HG03064 (cell line): ENCODE data around the gene WDFY3.
A peak's percentile ranks its signal among the peaks of the same experiment; 100 is the strongest.
"Not testable (repeated sequence)": the region's sequence is repeated elsewhere in the genome, so short reads cannot be mapped to it uniquely, and the experiment has no call there.

Experiments used
- ATAC-seq: cut with Tn5 transposase; IDR thresholded peaks from one replicate; pipeline ENCODE4 v1.9.1; 2021; ENCODE audit warnings: low read depth; ENCODE audit not compliant: unreplicated experiment

WDFY3 gene

GRCh38 chr4:84806541-84806940, 159.9 kb downstream of the WDFY3 start:
- not testable (repeated sequence) for ATAC-seq

GRCh38 chr4:84804136-84804535, 162.4 kb downstream of the WDFY3 start:
- ATAC-seq, result no peak

DNA sequence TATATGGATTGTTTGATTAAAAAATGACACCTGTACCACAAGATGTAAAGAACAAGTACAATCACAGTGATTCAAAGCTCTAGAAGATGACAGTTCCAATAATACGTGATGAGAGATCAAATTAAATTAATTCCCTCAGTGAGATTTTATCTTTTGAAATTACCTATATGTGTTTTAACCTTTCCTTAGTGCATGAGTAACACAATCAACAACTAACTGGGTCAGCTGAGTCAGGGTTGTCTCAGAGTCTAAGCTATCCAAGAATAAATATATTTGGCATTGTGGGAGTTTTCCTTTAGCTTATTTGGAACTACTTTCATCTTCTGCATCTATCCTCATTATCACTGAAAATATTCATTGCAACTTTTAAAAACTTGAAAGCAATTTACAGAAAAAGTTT, 162.8 kb downstream of the WDFY3 start:
- no peak for ATAC-seq

DNA sequence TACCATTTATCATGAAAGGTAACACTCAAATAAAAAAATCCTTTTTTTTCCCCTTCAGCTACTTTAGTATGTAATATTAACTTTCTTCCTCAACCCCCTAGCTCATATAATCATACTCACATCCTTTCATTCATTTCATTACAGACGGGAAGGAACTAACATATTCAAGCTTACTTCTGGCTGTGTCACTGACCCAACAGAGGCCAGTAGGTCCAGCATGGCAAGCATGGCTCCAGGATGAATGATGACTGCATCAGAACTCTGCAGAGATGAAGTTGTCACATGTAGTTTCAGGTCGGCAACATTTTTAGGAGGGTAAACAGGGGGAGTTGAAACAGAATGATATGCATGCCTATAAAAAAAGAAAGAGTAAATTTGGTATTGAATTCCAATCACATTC, 163.4 kb downstream of the WDFY3 start:
- ATAC-seq, result no peak

GRCh38 chr4:84800256-84800655, 166.2 kb downstream of the WDFY3 start:
- ATAC-seq, result no peak

GRCh38 chr4:84799318-84799717, 167.2 kb downstream of the WDFY3 start:
- ATAC-seq, result no peak

- ATAC-seq, result no peak
These were observed 170.1 kb downstream of the WDFY3 start for GRCh38 chr4:84796394-84796793.

DNA sequence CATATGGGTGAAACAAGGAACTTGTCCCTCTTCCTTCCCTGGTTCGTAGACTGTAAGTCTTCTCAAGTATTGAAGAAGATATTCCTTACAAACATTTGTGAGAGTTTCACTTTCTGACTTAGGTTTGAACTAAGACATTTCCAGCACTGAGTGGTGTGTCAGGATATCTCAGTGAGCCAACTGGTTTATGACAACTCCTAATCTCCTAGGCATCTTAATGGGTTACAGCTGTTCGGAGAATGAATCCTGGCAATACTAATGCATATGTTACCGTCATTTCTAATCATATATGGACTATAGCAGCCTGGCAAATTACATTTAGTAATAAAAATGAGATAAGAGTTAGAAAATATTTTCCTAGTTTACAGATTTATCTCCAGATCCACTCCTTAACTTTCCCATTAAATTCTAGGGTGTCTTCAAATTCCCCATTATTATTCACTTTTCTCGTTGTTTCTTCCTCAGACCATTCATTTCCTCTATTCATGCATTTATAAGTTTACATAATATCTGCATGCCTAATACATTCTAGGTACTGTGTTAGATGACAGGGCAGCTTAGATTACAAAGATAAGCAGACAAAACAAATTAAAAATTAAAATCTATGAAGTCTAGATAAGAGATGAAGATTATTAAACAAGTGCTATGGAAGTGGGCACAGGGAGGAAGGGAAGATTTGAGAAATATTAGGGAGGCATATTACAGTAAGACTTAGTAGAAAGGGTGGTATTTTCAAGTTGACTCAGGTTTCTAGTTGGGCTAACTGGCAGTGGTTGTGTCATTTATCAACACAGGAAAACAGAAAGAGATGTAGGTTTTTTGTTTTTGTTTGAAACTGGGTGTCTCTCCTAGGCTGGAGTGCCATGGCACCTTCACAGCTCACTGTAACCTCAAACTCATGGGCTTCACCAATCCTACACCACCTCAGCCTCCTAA, 173.9 kb downstream of the WDFY3 start:
- no peak for ATAC-seq

GRCh38 chr4:84790769-84791565, 175.5 kb downstream of the WDFY3 start:
- ATAC-seq, result no peak

- no peak for ATAC-seq
These were observed 180.0 kb downstream of the WDFY3 start for GRCh38 chr4:84786478-84786877.

- no peak for ATAC-seq
These were observed 184.0 kb downstream of the WDFY3 start for GRCh38 chr4:84782517-84782916.

DNA sequence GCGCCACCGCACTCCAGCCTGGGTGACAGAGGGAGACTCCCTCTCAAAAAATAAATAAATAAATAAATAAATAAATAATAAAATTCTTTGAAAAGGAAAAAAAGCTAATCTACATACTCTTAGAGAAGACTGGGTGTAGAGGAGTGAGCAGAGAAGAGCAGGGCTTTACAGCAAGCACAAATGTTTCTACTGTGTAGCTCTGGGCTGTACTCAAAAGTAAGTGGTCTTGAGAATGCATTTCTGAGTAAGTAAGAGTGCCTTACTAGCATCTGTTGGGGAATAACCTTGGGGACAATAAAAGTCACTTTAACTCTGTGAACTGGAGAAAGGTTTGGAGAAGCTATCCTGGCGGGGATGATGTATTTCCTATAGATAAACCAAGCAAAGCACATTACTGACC, 185.8 kb downstream of the WDFY3 start:
- ATAC-seq, result no peak

DNA sequence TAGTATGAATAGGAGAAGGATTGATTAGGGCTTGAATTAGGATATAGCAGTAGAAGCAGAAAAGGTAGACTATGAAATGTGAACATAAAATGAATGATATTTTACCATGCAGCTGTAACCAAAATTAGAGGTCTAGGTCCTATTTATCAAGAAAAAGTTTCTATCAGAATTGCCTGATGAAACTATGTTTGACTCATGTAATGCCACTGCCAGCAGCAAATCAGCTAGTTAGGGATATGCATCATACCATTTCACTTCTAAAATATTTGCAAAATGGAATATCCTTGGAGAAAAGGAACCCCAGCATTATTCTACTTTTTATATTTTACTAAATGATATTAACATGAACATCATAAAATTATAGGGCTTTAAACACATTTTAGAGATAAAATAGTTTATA, 188.4 kb downstream of the WDFY3 start:
- no peak for ATAC-seq

DNA sequence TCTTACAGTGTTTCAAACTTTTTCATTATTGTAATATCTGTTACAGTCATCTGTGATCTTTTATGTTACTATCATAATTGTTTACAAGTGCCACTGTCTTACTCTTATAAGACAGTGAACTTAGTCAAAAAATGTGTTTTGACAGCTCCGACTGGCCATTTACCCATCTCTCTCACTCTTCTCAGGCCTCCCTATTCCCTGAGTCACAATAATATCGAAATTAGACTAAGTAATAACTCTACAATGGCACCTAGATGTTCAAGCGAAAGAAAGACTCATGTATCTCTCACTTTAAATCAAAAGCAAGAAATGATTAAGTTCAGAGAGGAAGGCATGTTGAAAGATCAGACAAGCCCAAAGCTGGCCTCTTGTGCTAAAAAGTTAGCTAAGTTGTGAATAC, 199.3 kb downstream of the WDFY3 start:
- ATAC-seq, result no peak

DNA sequence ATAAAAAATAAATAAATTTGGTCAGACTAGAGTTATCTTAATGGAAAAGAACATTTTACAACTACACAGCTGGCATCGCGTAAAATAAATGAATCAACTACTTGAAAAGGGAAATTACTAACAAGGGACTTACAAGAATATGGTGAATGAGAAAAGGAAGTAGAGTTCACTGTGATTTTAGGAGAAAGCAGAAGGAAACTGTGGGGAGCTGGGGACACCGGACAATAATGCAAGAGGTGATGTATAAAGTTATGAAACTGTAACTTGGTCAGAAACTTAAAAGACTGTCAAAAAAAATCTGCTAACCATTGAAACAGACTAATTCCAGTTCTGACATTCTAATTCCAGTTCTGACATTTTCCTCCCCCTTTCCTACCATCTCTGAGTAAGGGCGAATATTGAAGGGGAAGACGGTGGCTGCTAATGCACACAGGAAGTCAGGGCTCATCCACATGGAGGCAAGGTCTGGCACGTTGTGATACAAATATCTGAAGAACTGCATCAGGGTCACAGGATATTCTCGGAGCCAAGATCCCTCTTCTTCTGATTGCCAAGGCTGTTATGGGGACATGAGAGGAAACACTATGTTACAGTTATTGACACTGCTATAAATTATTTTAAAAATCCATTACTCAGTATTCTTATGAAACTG, 213.0 kb downstream of the WDFY3 start:
- no peak for ATAC-seq

- no peak for ATAC-seq
These were observed 214.8 kb downstream of the WDFY3 start for GRCh38 chr4:84751707-84752106.

DNA sequence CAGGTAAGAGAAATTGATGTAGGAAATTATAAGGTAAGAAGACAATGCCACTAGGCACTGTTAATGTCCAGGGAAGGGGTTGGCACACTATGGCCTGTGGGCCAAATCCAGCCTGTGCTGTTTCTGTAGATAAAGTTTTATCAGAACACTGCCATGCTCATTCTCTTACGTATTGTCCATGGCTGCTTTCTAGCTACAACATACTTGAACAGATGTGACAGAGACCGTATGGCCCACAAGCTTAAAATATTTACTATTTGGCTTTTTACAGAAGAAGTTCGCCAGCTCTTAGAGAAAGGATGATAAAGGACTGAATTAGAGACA, 215.6 kb downstream of the WDFY3 start:
- ATAC-seq, result no peak

DNA sequence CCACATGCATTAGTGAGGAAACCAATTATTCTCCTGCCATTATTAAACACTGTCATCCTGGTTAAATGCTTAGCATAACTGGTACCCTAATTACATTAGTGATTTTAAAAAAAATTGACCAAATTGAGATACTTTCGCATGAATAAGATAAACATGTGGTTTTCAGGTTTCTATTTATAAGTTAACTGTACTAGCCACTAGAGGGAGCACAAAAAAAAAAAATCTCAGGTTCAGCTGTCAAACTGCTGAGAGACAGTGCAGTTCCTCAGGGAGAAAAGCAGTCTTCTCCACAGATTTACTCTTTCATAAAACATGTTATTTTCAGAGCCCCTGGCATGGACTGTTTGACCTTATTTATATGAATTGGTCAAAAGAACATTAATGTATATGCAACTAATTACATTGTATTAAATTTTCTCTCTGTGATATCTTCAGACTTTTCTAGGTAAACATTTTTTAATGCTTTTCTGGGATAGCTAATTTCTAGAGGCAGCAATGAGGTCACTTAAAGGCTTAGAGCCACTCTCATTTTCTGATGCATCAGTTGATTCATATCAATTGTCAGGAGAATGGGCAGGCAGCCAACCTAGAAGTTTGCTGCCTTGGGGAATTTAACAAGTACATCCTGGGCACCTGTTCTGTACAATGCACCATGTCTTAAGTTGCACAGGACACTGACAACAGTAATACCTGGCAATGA, 216.1 kb downstream of the WDFY3 start:
- peak; percentile 61 for ATAC-seq

GRCh38 chr4:84740057-84740456, 226.4 kb downstream of the WDFY3 start:
- ATAC-seq, result no peak

DNA sequence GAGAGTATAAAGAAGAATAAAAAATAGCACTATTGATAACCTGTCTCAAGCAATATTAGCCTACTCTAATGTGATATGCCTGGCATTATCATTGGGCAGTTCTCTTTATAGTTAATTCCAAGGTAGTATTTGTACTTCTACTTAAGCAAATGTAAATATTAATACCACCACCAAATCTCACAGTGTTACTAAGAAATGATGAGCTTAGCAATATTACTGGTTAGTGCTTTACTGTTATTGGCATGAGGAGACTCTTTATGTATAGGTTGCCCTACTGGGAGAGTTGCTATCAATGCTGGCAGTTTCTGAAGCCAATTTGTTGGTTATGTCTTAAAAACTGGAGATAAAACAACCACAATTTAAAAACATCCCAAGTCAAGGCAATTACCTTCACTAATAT, 227.9 kb downstream of the WDFY3 start:
- no peak for ATAC-seq

- no peak for ATAC-seq
These were observed 228.8 kb downstream of the WDFY3 start for GRCh38 chr4:84737656-84738055.
